HFFc6 (cell line): ENCODE measurements around the gene TXLNG. TPM values are rescaled to one million over a fixed set of nuclear protein-coding genes. Genes with fewer than 3 reads are reported as not detected.

Experiments
- DNase-seq: peaks from one replicate; pipeline ENCODE4 v3.0.0-alpha.2; 2018
- H3K27ac Mint-ChIP-seq: 2 replicates; pipeline ENCODE4 v1.8.0; 2020; ENCODE audit warnings: mild to moderate bottlenecking, mixed read lengths
- H3K27me3 Mint-ChIP-seq: 2 replicates; pipeline ENCODE4 v1.8.0; 2021; ENCODE audit warnings: mild to moderate bottlenecking, moderate library complexity, mixed read lengths; ENCODE audit not compliant: insufficient read depth
- H3K36me3 Mint-ChIP-seq: 2 replicates; pipeline ENCODE4 v1.8.0; 2021; ENCODE audit warnings: low read depth, mixed read lengths
- H3K4me1 Mint-ChIP-seq: 2 replicates; pipeline ENCODE4 v1.8.0; 2020; ENCODE audit warnings: low read depth, mixed read lengths
- H3K4me3 Mint-ChIP-seq: 2 replicates; pipeline ENCODE4 v1.8.0; 2020; ENCODE audit warnings: mild to moderate bottlenecking, moderate library complexity, mixed read lengths
- H3K9me3 Mint-ChIP-seq: 2 replicates; pipeline ENCODE4 v1.8.0; 2020; ENCODE audit warnings: mild to moderate bottlenecking, mixed read lengths
- total RNA-seq, 6 experiments: library from RNA; stranded (reverse); fragmentation: NEBNext Ultra II Directional; extraction: Animal tissue kit (Norgen Biotek cat#: 25700); gene quantifications; 2 replicates in 1 of 6; 3 replicates in 5 of 6; pipeline ENCODE4 v1.2.3, GENCODE V29; 2021
- TF ChIP-seq, protein P1 (sequence below): fragments of 200-600 bp; sonication (generic); IDR thresholded peaks from 2 replicates; pipeline ENCODE4 v1.5.0; 2021; ENCODE audit warnings: antibody characterized with exemption, mild to moderate bottlenecking

TXLNG gene
- total RNA-seq, 6 experiments from 2014 or later, result 6.8 to 7.8 (median 7.1) TPM

DNA sequence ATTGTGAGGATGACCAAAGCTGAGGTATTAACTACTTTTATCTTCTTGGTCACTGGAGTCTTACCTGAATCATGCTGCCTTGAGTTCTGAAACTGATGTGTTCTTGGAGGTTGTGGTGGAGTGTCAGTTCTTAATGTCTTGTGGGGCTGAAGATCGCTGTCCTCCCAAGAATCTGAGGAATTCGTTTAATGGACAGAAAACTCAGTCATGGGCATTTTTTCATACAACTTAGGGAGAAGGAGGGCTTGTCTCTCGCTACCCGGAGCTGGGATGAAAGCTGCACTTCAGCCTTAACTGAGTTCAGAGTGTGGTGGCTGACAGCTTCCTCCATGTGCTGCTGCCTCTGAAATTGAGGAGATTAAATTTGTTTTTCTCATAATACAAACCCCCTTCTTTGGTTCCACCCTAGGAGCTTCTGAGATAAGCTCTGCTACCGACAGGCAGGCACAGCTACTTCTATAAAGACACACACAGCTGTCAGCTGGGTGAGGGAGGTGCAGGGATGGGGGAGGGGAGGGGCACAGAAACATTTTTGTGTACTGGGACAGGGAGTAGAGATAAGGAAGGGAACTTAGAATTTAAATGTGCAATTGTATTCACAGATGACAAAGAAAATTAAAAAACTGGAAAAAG lies 53.1 kb downstream of the TXLNG start:
- Mint-ChIP-seq H3K4me1 (peaks cover 46% of the 10 kb centered on the region), H3K9me3 (no peaks in the 10 kb centered on the region), H3K27me3 (no peaks in the 10 kb centered on the region), H3K4me3 (peak overlapping the region; percentile 49), H3K36me3 (peaks cover 13% of the 10 kb centered on the region), H3K27ac (peak overlapping the region; percentile 83)
- no peak for DNase-seq
- TF ChIP-seq, protein P1, sequence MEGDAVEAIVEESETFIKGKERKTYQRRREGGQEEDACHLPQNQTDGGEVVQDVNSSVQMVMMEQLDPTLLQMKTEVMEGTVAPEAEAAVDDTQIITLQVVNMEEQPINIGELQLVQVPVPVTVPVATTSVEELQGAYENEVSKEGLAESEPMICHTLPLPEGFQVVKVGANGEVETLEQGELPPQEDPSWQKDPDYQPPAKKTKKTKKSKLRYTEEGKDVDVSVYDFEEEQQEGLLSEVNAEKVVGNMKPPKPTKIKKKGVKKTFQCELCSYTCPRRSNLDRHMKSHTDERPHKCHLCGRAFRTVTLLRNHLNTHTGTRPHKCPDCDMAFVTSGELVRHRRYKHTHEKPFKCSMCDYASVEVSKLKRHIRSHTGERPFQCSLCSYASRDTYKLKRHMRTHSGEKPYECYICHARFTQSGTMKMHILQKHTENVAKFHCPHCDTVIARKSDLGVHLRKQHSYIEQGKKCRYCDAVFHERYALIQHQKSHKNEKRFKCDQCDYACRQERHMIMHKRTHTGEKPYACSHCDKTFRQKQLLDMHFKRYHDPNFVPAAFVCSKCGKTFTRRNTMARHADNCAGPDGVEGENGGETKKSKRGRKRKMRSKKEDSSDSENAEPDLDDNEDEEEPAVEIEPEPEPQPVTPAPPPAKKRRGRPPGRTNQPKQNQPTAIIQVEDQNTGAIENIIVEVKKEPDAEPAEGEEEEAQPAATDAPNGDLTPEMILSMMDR, result no peak

DNA sequence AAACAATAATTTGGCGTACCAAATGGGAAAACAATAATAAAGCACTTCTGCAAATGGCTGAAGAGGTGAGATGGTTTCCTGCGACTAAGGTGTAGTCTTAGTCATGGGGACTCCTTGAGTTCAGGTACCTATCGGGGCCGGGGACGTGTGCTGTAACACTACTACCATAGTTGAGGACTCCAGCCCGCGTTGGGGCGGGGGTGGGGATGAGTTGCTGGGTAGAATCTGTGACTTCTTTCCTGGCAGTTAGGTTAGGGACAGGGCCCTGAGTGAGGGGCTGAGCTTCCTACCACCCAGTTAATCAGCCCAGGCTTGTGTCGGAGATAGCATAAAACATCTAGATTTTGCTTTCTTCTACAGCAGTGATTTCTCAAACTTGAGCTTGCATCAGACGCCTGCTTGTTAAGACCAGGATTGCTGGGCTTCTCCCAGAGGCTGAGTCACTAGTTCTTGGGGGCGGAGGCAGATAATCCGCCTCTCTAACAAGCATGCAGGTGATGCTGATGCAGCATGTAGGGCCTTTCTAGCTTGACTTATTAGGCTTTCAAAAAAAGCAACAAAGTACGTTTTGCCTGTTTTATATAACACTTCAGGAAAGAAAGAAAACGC lies 53.7 kb downstream of the TXLNG start:
- H3K4me3 Mint-ChIP-seq, result no peak overlapping the region
- H3K27me3 Mint-ChIP-seq, result no peaks in the 10 kb centered on the region
- TF ChIP-seq, protein P1, result no peak
- peaks cover 48% of the 10 kb centered on the region for H3K4me1 Mint-ChIP-seq
- H3K9me3 Mint-ChIP-seq, result no peaks in the 10 kb centered on the region
- peak; percentile 66 for DNase-seq
- H3K36me3 Mint-ChIP-seq, result peaks cover 13% of the 10 kb centered on the region
- peak overlapping the region; percentile 83 for H3K27ac Mint-ChIP-seq

GRCh38 chrX:16842684-16843083 lies 56.4 kb downstream of the TXLNG start:
- TF ChIP-seq, protein P1, result no peak
- no peak overlapping the region for H3K4me3 Mint-ChIP-seq
- peaks cover 10% of the 10 kb centered on the region for H3K36me3 Mint-ChIP-seq
- H3K27me3 Mint-ChIP-seq, result no peaks in the 10 kb centered on the region
- H3K27ac Mint-ChIP-seq, result peak overlapping the region; percentile 69; the same call in 1 of the 2 replicates
- peaks cover 53% of the 10 kb centered on the region for H3K4me1 Mint-ChIP-seq
- no peak for DNase-seq
- no peaks in the 10 kb centered on the region for H3K9me3 Mint-ChIP-seq

DNA sequence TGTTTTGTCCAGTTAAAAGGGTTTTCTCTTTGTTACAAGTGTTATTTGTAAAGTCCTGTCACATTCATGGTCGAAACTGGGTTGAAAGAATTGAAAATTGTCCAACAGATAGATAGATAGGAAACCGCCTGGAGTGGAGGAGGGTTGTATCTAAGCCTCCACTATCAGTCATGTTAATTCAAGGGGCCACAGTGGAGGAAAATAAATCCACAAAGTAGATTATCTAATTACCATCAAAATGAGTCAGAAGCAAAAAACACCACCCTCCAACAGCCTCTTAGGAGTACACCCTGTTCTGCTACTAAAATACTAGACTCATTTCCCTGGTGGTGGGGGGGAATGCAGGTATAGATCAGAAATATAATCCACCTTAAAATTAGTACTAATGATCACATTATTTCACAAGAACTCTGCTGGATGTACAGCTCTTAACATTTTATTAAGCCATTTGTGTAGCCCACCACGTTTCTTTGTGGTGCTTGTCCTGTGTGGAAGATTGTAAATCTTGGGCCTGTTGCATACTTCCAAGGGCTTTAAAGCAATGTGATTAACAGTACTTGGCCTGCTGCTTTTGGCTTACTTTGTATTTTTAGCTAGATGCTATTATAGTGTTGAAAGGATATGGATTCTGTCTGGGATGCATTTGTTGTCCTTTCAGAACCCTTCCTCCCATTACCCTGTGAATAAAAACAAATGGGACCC lies 57.1 kb downstream of the TXLNG start:
- no peaks in the 10 kb centered on the region for H3K9me3 Mint-ChIP-seq
- TF ChIP-seq, protein P1, result no peak
- no peak for DNase-seq
- H3K27ac Mint-ChIP-seq, result peak overlapping the region; percentile 69
- H3K4me3 Mint-ChIP-seq, result no peak overlapping the region
- H3K36me3 Mint-ChIP-seq, result peaks cover 10% of the 10 kb centered on the region
- H3K27me3 Mint-ChIP-seq, result no peaks in the 10 kb centered on the region
- H3K4me1 Mint-ChIP-seq, result peaks cover 46% of the 10 kb centered on the region

GRCh38 chrX:16845686-16846085 lies 59.4 kb downstream of the TXLNG start:
- no peak overlapping the region for H3K4me3 Mint-ChIP-seq
- peaks cover 25% of the 10 kb centered on the region for H3K4me1 Mint-ChIP-seq
- H3K36me3 Mint-ChIP-seq, result peaks cover 5% of the 10 kb centered on the region; the same call in 1 of the 2 replicates
- no peak for DNase-seq
- no peaks in the 10 kb centered on the region for H3K9me3 Mint-ChIP-seq
- no peaks in the 10 kb centered on the region for H3K27me3 Mint-ChIP-seq
- H3K27ac Mint-ChIP-seq, result no peak overlapping the region
- TF ChIP-seq, protein P1, result no peak
